Activated CD4-positive, alpha-beta T cell treated with anti-CD3 and anti-CD28 coated beads, Interleukin-2, amount 10 ng/mL, durations not matched to agents 7 days and 5 days (primary cell): Measurements from ENCODE around the gene USP8. TPM values are rescaled to one million over a fixed set of nuclear protein-coding genes. Genes with fewer than 3 reads are reported as not detected.
"Not testable (repeated sequence)": the region's sequence is repeated elsewhere in the genome, so short reads cannot be mapped to it uniquely, and the experiment has no call there.

Experiments
- CTCF ChIA-PET: fragments of 350-600 bp; sonication (Branson Sonifier 250); formaldehyde crosslinking; loops from one replicate; lab custom pipeline; 2021; ENCODE audit warnings: antibody characterized with exemption; lab: Charles Lee
- POLR2A ChIA-PET: fragments of 350-600 bp; sonication (Branson Sonifier 250); formaldehyde crosslinking; loops from one replicate; lab custom pipeline; 2021; ENCODE audit warnings: antibody characterized with exemption; lab: Charles Lee
- DNase-seq: peaks from one replicate; pipeline ENCODE4 v3.0.0-alpha.2; 2020
- H3K27ac Mint-ChIP-seq: one replicate; pipeline ENCODE4 v1.8.0; 2021; ENCODE audit warnings: mild to moderate bottlenecking, moderate library complexity, mixed read lengths
- H3K27me3 Mint-ChIP-seq: one replicate; pipeline ENCODE4 v1.8.0; 2021; ENCODE audit warnings: mixed read lengths
- H3K36me3 Mint-ChIP-seq: one replicate; pipeline ENCODE4 v1.8.0; 2021; ENCODE audit warnings: low read depth, mixed read lengths
- H3K4me1 Mint-ChIP-seq: one replicate; pipeline ENCODE4 v1.8.0; 2021; ENCODE audit warnings: mixed read lengths
- H3K4me3 Mint-ChIP-seq: one replicate; pipeline ENCODE4 v1.8.0; 2021; ENCODE audit warnings: mild to moderate bottlenecking, moderate library complexity, mixed read lengths
- H3K9me3 Mint-ChIP-seq: one replicate; pipeline ENCODE4 v1.8.0; 2021; ENCODE audit warnings: mixed read lengths
- total RNA-seq, 2 experiments: library from RNA; stranded (reverse); gene quantifications; one replicate each; pipeline ENCODE4 v1.2.3, GENCODE V29; 2021

Gene USP8
- total RNA-seq, 2 experiments from 2014 or later, result 54.2 to 56.1 TPM

DNA sequence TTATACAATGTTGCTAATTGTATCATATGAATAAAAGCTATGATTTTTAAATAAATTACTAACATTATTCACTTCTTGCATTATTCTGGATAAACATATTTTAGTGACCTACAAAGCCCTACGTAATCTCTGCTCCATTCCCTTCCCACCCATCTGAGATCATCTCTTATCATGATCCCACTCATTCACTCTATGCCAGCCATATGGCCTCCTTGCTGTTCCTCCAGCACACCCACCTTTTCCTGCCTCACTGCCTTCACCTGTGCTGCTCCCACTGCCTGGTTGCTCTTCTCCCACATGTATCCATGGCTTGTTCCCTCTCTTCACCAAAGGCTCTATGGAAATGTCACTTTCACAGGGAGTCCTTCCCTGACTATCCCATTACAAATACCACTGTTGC is 7.3 kb upstream of the USP8 start:
- no peak for DNase-seq
- Mint-ChIP-seq H3K9me3 (no peaks in the 10 kb centered on the region), H3K27ac (no peak overlapping the region), H3K4me3 (no peak overlapping the region), H3K4me1 (no peaks in the 10 kb centered on the region), H3K27me3 (peaks cover 6% of the 10 kb centered on the region), H3K36me3 (no peaks in the 10 kb centered on the region)
- ChIA-PET POLR2A (no interaction called here), CTCF (no interaction called here)

DNA sequence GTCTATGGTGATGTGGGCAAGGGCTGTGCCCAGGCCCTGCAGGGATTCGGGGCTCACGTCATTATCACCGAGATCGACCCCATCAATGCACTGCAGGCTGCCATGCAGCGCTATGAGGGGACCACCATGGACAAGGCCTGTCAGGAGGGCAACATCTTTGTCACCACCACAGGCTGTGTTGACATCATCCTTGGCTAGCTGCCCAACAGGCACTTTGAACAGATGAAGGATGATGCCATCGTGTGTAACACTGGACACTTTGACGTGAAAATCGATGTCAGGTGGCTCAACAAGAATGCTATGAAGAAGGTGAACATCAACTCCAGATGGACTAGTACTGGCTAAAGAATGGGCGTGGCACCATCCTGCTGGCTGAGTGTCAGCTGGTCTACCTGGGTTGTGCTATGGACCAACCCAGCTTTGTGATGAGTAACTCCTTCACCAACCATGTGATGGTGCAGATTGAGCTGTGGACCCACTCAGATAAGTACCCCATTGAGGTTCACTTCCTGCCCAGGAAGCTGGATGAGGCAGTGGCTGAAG is 6.1 kb upstream of the USP8 start:
- CTCF ChIA-PET, result interaction anchor here (0.5 to 1.2 kb wide), 2 partner anchors 17 to 96 kb away, joined by 3 read pairs; no protein-coding TSS in a partner anchor
- Mint-ChIP-seq H3K9me3 (no peaks in the 10 kb centered on the region), H3K4me3 (no peak overlapping the region), H3K27me3 (peaks cover 6% of the 10 kb centered on the region), H3K27ac (no peak overlapping the region), H3K4me1 (no peaks in the 10 kb centered on the region), H3K36me3 (no peaks in the 10 kb centered on the region)
- POLR2A ChIA-PET, result no interaction called here
- DNase-seq, result no peak

DNA sequence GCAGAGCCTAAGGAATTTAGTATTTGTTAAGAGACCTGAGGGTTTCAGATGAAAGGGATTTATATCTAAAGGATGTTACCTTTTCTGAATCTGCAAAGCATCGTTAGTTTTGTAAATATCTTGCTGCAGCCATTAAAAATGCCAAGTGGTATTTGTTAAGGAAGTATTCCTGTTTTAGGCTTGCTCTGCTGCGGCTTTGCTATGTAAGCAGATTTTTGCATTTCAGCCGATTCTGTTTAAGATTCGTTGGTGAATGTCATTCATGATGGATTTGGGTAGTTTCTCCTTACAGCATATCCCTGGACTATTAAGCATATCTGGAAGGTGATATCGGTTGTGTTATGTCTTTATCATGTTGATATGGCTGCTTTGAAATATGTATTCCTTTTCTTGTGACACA is 1.0 kb downstream of the USP8 start:
- Mint-ChIP-seq H3K36me3 (peaks cover 20% of the 10 kb centered on the region), H3K27me3 (peaks cover 2% of the 10 kb centered on the region), H3K9me3 (no peaks in the 10 kb centered on the region), H3K4me3 (peak overlapping the region; percentile 92), H3K4me1 (peaks cover 42% of the 10 kb centered on the region), H3K27ac (peak overlapping the region; percentile 97)
- no peak for DNase-seq
- ChIA-PET POLR2A (no interaction called here), CTCF (no interaction called here)

DNA sequence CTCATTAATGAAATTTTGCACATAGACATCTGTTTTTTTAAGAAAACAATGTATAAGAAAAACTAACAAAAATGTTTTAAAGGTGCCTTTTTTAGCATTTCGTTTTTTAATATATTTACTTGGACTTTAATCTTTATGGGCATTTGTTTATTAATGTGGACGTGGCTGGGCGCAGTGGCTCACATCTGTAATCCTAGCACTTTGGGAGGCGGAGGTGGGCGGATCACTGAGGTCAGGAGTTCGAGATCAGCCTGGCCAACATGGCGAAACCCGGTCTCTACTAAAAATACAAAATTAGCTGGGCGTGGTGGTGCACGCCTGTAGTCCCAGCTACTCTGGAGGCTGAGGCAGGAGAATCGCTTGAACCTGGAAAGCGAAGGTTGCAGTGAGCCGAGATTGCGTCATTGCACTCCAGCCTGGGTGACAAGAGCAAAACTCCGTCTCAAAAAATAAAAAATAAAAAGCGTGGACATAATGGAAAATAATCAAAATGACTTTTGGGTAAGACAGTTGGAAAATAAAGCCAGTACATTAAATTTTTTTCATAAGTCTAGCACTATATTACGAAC is 1.6 kb downstream of the USP8 start:
- POLR2A ChIA-PET, H3K27ac Mint-ChIP-seq, CTCF ChIA-PET, H3K27me3 Mint-ChIP-seq, DNase-seq, H3K9me3 Mint-ChIP-seq: not testable (repeated sequence)
- Mint-ChIP-seq H3K4me1 (peaks cover 42% of the 10 kb centered on the region), H3K4me3 (peak overlapping the region; percentile 92), H3K36me3 (peaks cover 20% of the 10 kb centered on the region)

DNA sequence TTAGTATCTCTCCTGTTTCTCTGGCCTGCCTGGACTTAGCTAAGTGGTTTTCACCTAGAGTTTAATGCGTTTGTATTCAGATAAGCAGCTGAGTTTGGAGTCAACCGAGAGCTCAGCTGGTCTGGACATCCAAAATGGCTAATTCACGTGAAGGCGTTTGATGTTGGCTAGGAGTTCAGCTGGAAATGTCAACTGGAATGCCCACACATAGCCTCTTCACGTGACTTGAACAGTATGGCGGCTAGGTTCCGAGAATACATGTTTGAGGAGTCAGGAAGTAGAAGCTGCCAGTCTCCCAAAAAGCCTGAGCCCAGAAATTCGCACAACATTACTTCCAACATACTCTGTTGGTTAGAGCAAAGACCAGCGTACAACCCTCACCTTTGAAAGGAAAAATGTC is 2.2 kb downstream of the USP8 start:
- Mint-ChIP-seq H3K9me3 (no peaks in the 10 kb centered on the region), H3K27me3 (no peaks in the 10 kb centered on the region), H3K4me1 (peaks cover 45% of the 10 kb centered on the region), H3K4me3 (peak overlapping the region; percentile 3), H3K36me3 (peaks cover 20% of the 10 kb centered on the region), H3K27ac (no peak overlapping the region)
- POLR2A ChIA-PET, result interaction anchor here (0.5 kb wide), 1 partner anchor 73 kb away, joined by 3 read pairs; no protein-coding TSS in a partner anchor
- CTCF ChIA-PET, result no interaction called here
- DNase-seq, result no peak

DNA sequence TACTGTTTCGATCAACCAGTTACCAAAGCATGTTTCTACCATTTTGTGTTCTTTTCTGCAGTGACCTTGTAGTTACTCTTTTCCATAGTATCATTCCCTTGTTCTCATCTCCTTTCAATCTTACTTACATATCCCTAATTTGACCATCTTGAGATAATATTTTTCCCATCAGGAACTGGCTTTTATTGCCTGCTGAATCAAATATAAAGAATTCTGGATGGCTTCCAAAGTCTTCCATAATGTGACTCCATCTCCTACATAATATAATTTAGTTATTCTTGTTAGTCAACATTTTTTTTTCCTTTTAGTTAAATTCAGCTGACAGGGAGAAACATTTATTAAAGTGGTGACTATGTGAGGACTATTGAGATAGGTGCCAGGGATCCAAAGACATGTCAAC is 7.0 kb downstream of the USP8 start:
- peaks cover 27% of the 10 kb centered on the region for H3K36me3 Mint-ChIP-seq
- H3K9me3 Mint-ChIP-seq, result no peaks in the 10 kb centered on the region
- H3K4me3 Mint-ChIP-seq, result no peak overlapping the region
- no peak for DNase-seq
- peaks cover 40% of the 10 kb centered on the region for H3K4me1 Mint-ChIP-seq
- POLR2A ChIA-PET, result no interaction called here
- CTCF ChIA-PET, result no interaction called here
- no peaks in the 10 kb centered on the region for H3K27me3 Mint-ChIP-seq
- no peak overlapping the region for H3K27ac Mint-ChIP-seq

DNA sequence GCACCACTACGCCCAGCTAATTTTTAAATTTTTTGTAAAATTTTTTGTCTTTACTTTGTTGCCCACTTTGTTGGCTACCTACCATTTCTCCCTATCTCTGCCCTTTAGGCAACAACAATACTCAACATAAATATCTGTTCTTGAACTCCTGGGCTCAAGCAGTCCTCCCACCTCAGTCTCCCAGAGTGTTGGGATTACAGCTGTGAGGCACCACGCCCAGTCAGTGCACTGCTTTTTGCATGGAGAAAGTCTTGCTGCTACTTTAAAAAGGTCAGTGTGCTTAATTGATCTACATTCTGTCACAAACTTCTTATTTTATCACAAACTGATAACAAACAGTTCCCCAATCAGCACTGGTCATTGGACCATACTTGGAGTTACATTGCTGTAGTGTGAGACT is 8.0 kb downstream of the USP8 start:
- Mint-ChIP-seq H3K4me3 (no peak overlapping the region), H3K27me3 (no peaks in the 10 kb centered on the region), H3K4me1 (peaks cover 30% of the 10 kb centered on the region), H3K27ac (no peak overlapping the region), H3K36me3 (peaks cover 19% of the 10 kb centered on the region), H3K9me3 (no peaks in the 10 kb centered on the region)
- ChIA-PET POLR2A (no interaction called here), CTCF (no interaction called here)
- DNase-seq, result no peak

DNA sequence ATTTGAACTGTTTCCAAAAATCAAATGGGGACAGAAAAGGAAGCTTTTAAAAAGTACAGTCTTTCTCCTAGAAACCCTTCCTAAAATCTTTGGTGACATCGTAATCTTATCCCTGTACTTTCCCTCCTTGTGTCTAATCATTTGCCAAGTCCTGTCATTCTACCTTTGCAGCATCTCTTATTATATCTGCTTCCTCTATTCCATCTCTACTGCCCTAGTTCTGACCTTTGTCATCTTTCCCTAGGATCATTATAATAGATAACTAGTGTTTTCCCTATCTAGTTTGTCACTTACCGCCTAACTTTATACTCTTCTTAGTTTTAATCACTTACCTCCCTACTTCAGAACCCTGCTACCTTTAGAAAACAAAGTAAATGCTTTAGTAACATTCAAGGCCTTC is 11.6 kb downstream of the USP8 start:
- Mint-ChIP-seq H3K4me3 (no peak overlapping the region), H3K4me1 (peaks cover 15% of the 10 kb centered on the region), H3K27me3 (no peaks in the 10 kb centered on the region), H3K9me3 (no peaks in the 10 kb centered on the region), H3K27ac (no peak overlapping the region), H3K36me3 (peaks cover 23% of the 10 kb centered on the region)
- CTCF ChIA-PET, result no interaction called here
- POLR2A ChIA-PET, result no interaction called here
- DNase-seq, result no peak

DNA sequence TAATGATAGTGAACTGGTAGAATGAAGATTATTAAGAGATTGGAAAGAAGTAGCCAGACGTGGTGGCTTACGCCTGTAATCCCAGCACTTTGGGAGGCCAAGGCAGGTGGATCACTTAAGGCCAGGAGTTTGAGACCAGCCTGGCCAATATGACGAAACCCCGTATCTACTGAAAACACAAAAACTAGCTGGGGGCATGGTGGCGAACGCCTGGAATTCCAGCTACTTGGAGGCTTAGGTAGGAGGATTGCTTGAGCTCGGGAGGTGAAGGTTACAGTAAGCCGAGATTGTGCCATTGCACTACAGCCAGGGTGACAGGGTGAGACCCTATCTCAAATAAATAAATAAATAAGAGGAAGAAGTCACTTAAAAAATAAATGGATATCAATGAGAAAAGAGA is 14.0 kb downstream of the USP8 start:
- ChIA-PET CTCF (interaction anchor here (0.5 kb wide), 1 partner anchor 62 kb away, joined by 3 read pairs; no protein-coding TSS in a partner anchor), POLR2A (no interaction called here)
- H3K27ac Mint-ChIP-seq, result no peak overlapping the region
- no peak overlapping the region for H3K4me3 Mint-ChIP-seq
- peaks cover 8% of the 10 kb centered on the region for H3K4me1 Mint-ChIP-seq
- no peak for DNase-seq
- H3K36me3 Mint-ChIP-seq, result peaks cover 15% of the 10 kb centered on the region
- H3K9me3 Mint-ChIP-seq, result no peaks in the 10 kb centered on the region
- no peaks in the 10 kb centered on the region for H3K27me3 Mint-ChIP-seq

DNA sequence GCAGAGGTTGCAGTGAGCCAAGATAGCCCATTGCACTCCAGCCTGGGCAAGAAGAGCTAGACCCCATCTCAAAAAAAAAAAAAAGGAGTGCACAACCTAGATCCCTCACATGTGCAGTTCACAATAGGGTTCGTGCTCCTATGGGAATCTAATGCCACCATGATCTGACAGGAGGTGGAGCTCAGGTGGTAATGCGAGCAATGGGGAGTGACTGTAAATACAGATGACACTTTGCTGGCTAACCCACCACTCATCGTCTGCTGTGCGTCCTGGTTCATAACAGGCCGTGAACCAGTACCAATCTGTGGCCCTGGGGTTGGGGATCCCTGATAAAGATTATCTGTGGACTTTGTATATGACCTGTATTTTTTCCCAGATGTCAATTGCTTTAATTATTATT is 16.7 kb downstream of the USP8 start:
- peaks cover 16% of the 10 kb centered on the region for H3K36me3 Mint-ChIP-seq

DNA sequence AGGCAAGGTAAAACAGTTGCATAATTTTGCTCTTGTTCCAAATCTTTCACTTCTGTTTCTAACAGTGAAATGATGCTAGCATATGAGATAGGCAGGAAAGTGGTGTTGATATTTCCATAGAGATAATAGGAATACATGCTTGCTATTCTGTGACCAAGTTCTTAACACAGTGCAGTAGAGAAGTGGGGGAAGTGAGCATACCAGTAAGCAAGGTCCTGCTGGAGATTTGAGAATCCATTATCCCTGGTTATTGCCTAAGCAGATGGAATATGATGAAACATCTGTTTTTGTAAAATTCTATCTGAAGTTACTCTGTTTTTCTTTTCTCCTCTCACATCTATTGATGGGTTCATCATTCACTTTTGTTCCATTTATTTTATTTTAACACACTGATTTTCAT is 28.7 kb downstream of the USP8 start:
- CTCF ChIA-PET, result no interaction called here
- Mint-ChIP-seq H3K36me3 (peaks cover 37% of the 10 kb centered on the region), H3K4me1 (no peaks in the 10 kb centered on the region), H3K4me3 (no peak overlapping the region), H3K27ac (peak overlapping the region; percentile 41), H3K27me3 (no peaks in the 10 kb centered on the region), H3K9me3 (no peaks in the 10 kb centered on the region)
- POLR2A ChIA-PET, result no interaction called here
- DNase-seq, result no peak

More for the DNA sequence above, 16.7 kb downstream of the USP8 start:
- no peak for DNase-seq
- Mint-ChIP-seq H3K27me3 (no peaks in the 10 kb centered on the region), H3K9me3 (no peaks in the 10 kb centered on the region), H3K4me3 (no peak overlapping the region), H3K27ac (no peak overlapping the region), H3K4me1 (peaks cover 5% of the 10 kb centered on the region)
- ChIA-PET CTCF (no interaction called here), POLR2A (no interaction called here)

DNA sequence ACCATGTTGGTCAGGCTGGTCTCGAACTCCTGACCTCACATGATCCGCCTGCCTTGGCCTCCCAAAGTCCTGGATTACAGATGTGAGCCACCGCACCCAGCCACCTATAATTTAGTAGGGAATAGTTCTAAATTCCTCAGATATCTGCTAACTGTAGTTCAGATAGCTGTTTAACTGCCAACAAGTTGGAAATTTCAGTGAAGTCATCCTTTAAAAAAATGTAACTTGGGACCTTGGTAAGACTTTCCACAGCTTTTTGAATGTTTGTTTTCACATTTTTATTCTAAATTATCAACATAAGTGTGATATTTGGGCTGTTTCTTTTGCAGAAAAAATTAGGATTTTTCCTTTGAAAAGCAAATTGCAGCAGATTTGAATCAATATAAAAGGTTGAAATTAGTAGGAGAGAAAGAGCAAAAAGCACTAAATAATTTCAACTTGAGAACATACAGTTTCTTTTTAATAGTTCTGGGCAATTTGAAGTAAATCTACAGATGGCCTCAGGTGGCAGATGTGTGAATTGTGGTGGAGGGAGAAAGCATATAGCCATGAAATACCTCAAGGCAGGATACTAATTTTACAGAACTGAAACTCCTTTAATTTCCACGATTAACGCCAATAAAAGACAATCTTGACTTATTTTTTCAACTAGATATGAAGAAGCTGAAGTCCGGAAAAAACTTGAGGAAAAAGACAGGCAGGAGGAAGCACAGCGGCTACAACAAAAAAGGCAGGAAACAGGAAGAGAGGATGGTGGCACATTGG is 34.3 kb downstream of the USP8 start:
- H3K4me1 Mint-ChIP-seq, result no peaks in the 10 kb centered on the region
- H3K27me3 Mint-ChIP-seq, result no peaks in the 10 kb centered on the region
- DNase-seq, result no peak
- no peaks in the 10 kb centered on the region for H3K9me3 Mint-ChIP-seq
- ChIA-PET POLR2A (no interaction called here), CTCF (interaction anchor here (0.5 to 1.0 kb wide), 2 partner anchors 9 to 308 kb away, joined by 3 to 4 read pairs; no protein-coding TSS in a partner anchor)
- H3K36me3 Mint-ChIP-seq, result peaks cover 33% of the 10 kb centered on the region
- no peak overlapping the region for H3K27ac Mint-ChIP-seq
- no peak overlapping the region for H3K4me3 Mint-ChIP-seq
